Psoas muscle (tissue), 8 donors: ENCODE measurements around the gene CHST2. TPM values are rescaled to one million over a fixed set of nuclear protein-coding genes. Genes with fewer than 3 reads are reported as not detected.

Experiments
- ATAC-seq, 4 donors: fragments of 200-7000 bp; cut with Tn5 transposase; one replicate each; pipeline ENCODE4 v1.9.1; 2020; ENCODE audit warnings: moderate library complexity in 3 of 4, mild to moderate bottlenecking in 2 of 4
- DNase-seq, 2 donors: peaks; one replicate each; pipeline ENCODE4 v3.0.0-alpha.2; 2020
- H3K27ac ChIP-seq: fragments of 200-600 bp; one replicate; pipeline ENCODE4 v1.8.0; 2022
- H3K27me3 ChIP-seq, 3 donors: fragments of 200-600 bp in 1 of 3; one replicate each; pipeline versions ENCODE4 v1.6.1 to v1.8.0; 2013 to 2022; ENCODE audit warnings: low read length in 2 of 3, mild to moderate bottlenecking in 2 of 3, moderate library complexity in 1 of 3; ENCODE audit not compliant: insufficient read depth in 3 of 3
- H3K36me3 ChIP-seq, 2 donors: fragments of 200-600 bp in 1 of 2; one replicate each; pipeline versions ENCODE4 v1.6.1 to v1.8.0; 2013 to 2022; ENCODE audit warnings: low read depth in 1 of 2, mild to moderate bottlenecking in 1 of 2, moderate library complexity in 1 of 2; ENCODE audit not compliant: insufficient read depth in 1 of 2
- H3K4me1 ChIP-seq: fragments of 200-600 bp; one replicate; pipeline ENCODE4 v1.8.0; 2022
- H3K4me3 ChIP-seq: fragments of 200-600 bp; one replicate; pipeline ENCODE4 v1.8.0; 2022; ENCODE audit warnings: mild to moderate bottlenecking
- H3K9me3 ChIP-seq: fragments of 200-600 bp; one replicate; pipeline ENCODE4 v1.8.0; 2022
- CTCF ChIP-seq: fragments of 200-600 bp; IDR thresholded peaks from one replicate; pipeline ENCODE4 v1.8.0; 2022; ENCODE audit warnings: antibody characterized with exemption
- WGBS, 3 donors: extraction: QIAGEN DNeasy Blood & Tissue Kit; methylation state at CpG; one replicate each; pipeline versions ENCODE4 v1.1.6 to v1.1.7; 2013; 5-methylcytosine and 5-hydroxymethylcytosine counted together
- intact Hi-C, 2 donors: fragments of 100-400 bp; cut with DNase I; formaldehyde crosslinking; loops; one replicate each; pipeline versions ENCODE4 v1.11.0 to v1.14.2; 2022
- polyA plus RNA-seq, 3 donors: library from polyadenylated mRNA; stranded (reverse); fragments of 200-250 nt; gene quantifications; one replicate each; pipeline ENCODE4 v1.2.3, GENCODE V29; 2013
- total RNA-seq, 4 donors: library from RNA; stranded (reverse); fragmentation: NEBNext Ultra II Directional in 2 of 4; extraction: Animal tissue kit (Norgen Biotek cat#: 25700) in 2 of 4; gene quantifications; one replicate each; pipeline versions ENCODE4 v1.2.1 to v1.2.4, GENCODE V29; 2021 to 2023
- donor health status: healthy with polysubstance abuse.
- donor health status: DM: no; HTN: no; CAD: no; lungs with moderate emphysema.
- donor health status: Bipolar disorder and iron deficiency.
- donor health status: healthy.
- donor health status: DM: yes; HTN: yes; CAD: no.
- donor health status: DM: no; HTN: no; CAD: no.
- donor health status: DM: no; HTN: no; CAD: no.
- donor health status: DM: yes; HTN: yes; CAD: no.

The CHST2 gene
- total and polyA plus RNA-seq, 7 donors: 0.64 to 2.9 (median 1.8) TPM

- ATAC-seq: no peak
- H3K4me3 ChIP-seq: no peak overlapping the region
- no peaks in the 10 kb centered on the region for H3K4me1 ChIP-seq
- no peak for DNase-seq
- WGBS, 3 donors: 84 to 90% (median 85%) methylated on average over 4 of the region's 4 CpGs
- H3K36me3 ChIP-seq: no peaks in the 10 kb centered on the region
- no peaks in the 10 kb centered on the region for H3K9me3 ChIP-seq
- intact Hi-C loops: no loop called here
- H3K27me3 ChIP-seq: no peaks in the 10 kb centered on the region
- TF ChIP-seq CTCF: no peak
- no peak overlapping the region for H3K27ac ChIP-seq
Observed at GRCh38 chr3:143078883-143079282, 40.7 kb upstream of the CHST2 start.

GRCh38 chr3:143080196-143080595 lies 39.4 kb upstream of the CHST2 start:
- Histone ChIP-seq H3K4me1 (no peaks in the 10 kb centered on the region), H3K9me3 (no peaks in the 10 kb centered on the region), H3K4me3 (no peak overlapping the region), H3K27me3 (no peaks in the 10 kb centered on the region), H3K36me3 (no peaks in the 10 kb centered on the region), H3K27ac (no peak overlapping the region)
- no peak for TF ChIP-seq CTCF
- DNase-seq: no peak
- WGBS, 3 donors: 33 to 52% (median 34%) methylated on average over 5 of the region's 5 CpGs
- intact Hi-C loops: no loop called here
- no peak for ATAC-seq

GRCh38 chr3:143081365-143081764 lies 38.2 kb upstream of the CHST2 start:
- Histone ChIP-seq H3K27me3 (no peaks in the 10 kb centered on the region), H3K4me3 (no peak overlapping the region), H3K27ac (no peak overlapping the region), H3K9me3 (no peaks in the 10 kb centered on the region), H3K4me1 (no peaks in the 10 kb centered on the region), H3K36me3 (no peaks in the 10 kb centered on the region)
- TF ChIP-seq CTCF: no peak
- WGBS, 3 donors: 97 to 98% (median 98%) methylated on average over 1 of the region's 1 CpG
- ATAC-seq (no peak), DNase-seq (no peak)
- intact Hi-C loops: no loop called here

GRCh38 chr3:143081844-143082778 lies 37.5 kb upstream of the CHST2 start:
- intact Hi-C loops: no loop called here
- DNase-seq (no peak), ATAC-seq (no peak)
- TF ChIP-seq CTCF: no peak
- Histone ChIP-seq H3K4me1 (no peaks in the 10 kb centered on the region), H3K27me3 (no peaks in the 10 kb centered on the region), H3K27ac (no peak overlapping the region), H3K36me3 (no peaks in the 10 kb centered on the region), H3K9me3 (no peaks in the 10 kb centered on the region), H3K4me3 (no peak overlapping the region)
- 81 to 83% (median 83%) methylated on average over 19 of the region's 19 CpGs for WGBS, 3 donors
